H1 (cell line): ENCODE measurements around the gene CCDC81.

Source experiments
- EP300 ChIP-seq, 2 experiments: IDR thresholded peaks; 1 replicate in 1 of 2; 2 replicates in 1 of 2; pipeline ENCODE4 v1.6.1; 2011 to 2012; ENCODE audit warnings: low read depth in 2 of 2, low read length in 2 of 2, mild to moderate bottlenecking in 2 of 2, borderline replicate concordance in 1 of 2, inconsistent platforms in 1 of 2, moderate library complexity in 1 of 2
- EZH2 ChIP-seq: fragments of 200-600 bp; sonication (generic); IDR thresholded peaks from 2 replicates; pipeline ENCODE4 v1.7.1; 2012; ENCODE audit warnings: low read depth, mild to moderate bottlenecking, moderate library complexity, low read length, inconsistent platforms; ENCODE audit not compliant: severe bottlenecking
- HDAC6 ChIP-seq: IDR thresholded peaks from one replicate; pipeline ENCODE4 v1.7.1; 2012; ENCODE audit warnings: low read depth, mild to moderate bottlenecking, inconsistent platforms, low read length, moderate library complexity
- PHF8 ChIP-seq: fragments of 200-600 bp; sonication (generic); conservative IDR thresholded peaks from 2 replicates; pipeline ENCODE4 v1.7.1; 2012; ENCODE audit warnings: low read depth, mild to moderate bottlenecking, inconsistent platforms, low read length, moderate library complexity
- SP2 ChIP-seq: IDR thresholded peaks from 2 replicates; pipeline ENCODE4 v1.6.1; 2012; ENCODE audit warnings: mild to moderate bottlenecking, low read length, inconsistent platforms
- TF ChIP-seq, protein P1 (sequence below), 3 experiments: IDR thresholded peaks; 1 replicate in 2 of 3; 2 replicates in 1 of 3; pipeline versions ENCODE4 v1.5.1 to v1.6.1; 2011; ENCODE audit warnings: low read length in 3 of 3, mild to moderate bottlenecking in 3 of 3, inconsistent platforms in 2 of 3, low read depth in 1 of 3, moderate library complexity in 1 of 3; ENCODE audit not compliant: insufficient read depth in 1 of 3; ENCODE audit errors: control extremely low read depth in 1 of 3

DNA sequence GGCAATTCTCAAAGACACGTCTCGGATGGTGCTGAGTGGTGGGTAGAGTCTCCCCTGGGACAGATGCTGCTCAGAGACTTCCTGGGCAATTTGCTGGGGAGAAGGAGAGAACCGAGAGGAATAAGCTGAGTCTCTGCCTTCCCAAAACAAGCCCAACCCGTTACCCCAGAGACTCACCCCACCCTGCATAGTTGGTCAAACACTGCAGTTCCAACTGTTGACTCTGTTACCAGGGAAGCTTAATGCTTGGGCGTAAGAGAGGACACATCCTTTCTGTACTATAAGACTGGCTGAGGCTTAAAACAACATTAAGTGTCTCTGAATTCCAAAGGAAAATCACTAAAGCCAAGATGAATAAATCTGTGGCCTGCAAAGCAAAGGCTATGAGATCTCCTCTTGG lies 68.1 kb downstream of the CCDC81 start:
- TF ChIP-seq, protein P1, sequence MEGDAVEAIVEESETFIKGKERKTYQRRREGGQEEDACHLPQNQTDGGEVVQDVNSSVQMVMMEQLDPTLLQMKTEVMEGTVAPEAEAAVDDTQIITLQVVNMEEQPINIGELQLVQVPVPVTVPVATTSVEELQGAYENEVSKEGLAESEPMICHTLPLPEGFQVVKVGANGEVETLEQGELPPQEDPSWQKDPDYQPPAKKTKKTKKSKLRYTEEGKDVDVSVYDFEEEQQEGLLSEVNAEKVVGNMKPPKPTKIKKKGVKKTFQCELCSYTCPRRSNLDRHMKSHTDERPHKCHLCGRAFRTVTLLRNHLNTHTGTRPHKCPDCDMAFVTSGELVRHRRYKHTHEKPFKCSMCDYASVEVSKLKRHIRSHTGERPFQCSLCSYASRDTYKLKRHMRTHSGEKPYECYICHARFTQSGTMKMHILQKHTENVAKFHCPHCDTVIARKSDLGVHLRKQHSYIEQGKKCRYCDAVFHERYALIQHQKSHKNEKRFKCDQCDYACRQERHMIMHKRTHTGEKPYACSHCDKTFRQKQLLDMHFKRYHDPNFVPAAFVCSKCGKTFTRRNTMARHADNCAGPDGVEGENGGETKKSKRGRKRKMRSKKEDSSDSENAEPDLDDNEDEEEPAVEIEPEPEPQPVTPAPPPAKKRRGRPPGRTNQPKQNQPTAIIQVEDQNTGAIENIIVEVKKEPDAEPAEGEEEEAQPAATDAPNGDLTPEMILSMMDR (IDR thresholded peaks at IDR 0.05; ENCODE audit: control extremely low read depth in 1 of 3, insufficient read depth in 1 of 3, low read depth in 1 of 3, low read length in 3 of 3): no peak
- no peak for TF ChIP-seq PHF8
- no peak for TF ChIP-seq EP300 (IDR thresholded peaks at IDR 0.05; ENCODE audit: borderline replicate concordance in 1 of 2, low read depth in 2 of 2, low read length in 2 of 2)
- TF ChIP-seq SP2: no peak
- no peak for TF ChIP-seq HDAC6
- TF ChIP-seq EZH2: no peak
